Stimulated activated CD8-positive, alpha-beta memory T cell treated with anti-CD3 and anti-CD28 coated beads, Interleukin-15, amount 100 ng/mL, for 48 hours (primary cell): ENCODE results near the gene LPGAT1.

ENCODE experiments used
- DNase-seq, 2 donors: peaks; one replicate each; pipeline ENCODE4 v3.0.0-alpha.2; 2020; ENCODE audit warnings: low read depth in 2 of 2

The LPGAT1 gene

DNA sequence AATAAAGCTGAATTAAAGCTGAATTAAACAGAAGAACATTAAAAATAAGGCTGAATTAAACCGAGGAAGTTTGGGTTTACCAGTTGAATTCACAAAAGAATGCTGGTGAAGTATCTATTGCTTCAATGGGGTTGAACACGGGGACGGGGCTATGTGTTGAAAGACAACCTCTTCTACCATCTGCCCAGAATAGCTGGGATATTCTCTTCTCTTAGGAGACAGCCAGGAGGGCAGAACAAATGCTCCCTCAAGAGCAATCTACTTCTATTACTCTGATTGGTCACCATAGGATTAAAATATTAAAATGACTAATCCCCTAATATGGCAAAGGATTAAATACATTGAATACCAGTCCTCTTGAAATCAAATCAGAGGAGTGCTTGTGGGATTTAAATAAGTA, 68.4 kb downstream of the LPGAT1 start:
- DNase-seq: no peak

DNA sequence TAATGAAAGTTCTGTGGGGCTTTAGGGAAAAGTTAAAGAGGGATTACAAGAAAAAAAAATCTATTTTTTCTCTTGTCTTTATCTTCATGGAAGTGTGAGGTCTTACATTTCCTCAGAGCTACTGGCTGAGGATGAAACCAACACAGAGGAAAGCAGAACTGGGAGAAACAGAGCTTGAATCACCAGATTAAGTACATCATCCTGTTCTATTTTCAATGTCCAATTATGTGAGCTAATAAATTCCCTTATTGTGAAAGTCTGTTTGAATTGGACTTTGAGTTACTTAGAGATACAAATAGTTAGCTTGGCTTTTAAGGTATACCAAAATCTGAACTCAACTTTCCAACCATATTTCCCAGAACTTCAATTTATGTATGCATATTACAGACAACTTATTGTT, 69.2 kb downstream of the LPGAT1 start:
- no peak for DNase-seq

DNA sequence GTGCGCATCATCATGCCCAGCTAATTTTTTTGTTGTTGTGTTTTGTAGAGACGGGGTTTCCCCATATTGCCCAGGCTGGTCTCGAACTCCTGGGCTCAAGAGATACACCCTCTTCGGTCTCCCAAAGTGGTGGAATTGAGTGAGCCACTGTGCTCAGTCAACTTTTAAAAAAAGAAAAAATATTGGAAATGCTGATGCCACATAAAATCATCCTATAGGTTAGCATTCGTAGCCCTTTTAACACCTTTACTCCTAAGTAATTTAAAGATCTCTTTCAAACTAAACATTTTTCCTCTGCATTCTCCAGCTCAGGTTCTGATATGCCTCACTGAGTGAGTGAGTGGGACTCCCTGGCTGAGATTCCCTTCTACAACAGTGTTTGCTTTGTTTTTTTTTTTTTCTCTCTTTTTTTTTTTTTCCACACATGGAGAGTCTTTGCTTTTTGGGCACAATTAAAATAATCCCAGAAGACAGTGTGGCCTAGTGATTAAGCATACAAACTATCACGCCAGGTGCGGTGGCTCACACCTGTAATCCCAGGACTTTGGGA, 74.0 kb downstream of the LPGAT1 start:
- no peak for DNase-seq

DNA sequence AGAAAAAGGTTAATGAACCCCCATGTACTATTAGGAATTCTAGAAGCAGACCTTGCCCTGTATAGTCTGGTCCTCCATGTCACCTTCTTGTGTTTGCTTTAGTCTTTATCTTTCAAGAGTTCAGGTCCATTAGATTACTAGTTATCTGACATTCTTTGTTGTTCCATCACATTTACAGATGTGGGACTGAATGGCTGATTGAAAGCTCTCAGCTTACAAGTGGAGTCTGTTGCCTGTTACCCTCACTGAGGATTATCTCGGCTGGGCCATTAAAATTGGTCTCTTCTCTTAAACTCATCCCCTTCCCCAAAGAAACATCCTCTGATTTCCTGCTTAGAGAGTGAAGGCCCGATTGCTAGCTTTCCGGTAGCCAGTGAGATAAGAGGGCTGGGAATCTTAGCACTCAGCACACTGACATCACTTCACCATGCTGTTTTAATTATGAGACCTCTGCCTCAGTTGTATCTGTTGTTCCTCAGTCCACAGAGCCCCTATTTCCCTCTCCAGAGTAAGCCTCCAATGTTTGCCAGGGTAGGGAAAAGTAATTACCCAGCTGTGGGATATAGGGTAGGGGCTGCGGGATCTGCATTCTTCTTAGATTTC, 76.8 kb downstream of the LPGAT1 start:
- no peak for DNase-seq

DNA sequence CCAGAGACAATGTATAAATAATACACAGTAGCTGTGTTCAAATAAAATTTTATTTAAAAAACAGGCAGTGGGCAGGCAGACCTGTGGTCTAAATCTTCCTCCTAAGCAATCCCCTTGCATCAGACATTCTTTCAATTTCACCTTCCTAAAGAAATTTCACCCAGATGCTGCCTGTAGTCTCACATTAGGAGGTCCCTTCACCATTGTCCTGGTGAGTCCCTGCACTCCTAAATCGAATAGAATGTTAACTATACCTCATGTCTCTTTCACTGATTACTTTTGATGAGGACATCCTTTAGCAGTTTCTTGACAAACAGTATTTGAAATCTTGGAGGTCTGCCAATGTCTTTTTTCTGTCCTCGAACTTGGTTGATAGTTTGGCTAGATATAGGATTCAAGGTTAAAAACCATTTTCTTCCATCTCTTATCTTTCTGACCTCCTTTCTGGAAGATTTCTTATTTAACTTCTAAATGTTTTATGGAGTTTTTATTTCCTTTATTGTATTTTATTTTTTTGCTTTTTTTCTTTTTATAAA, 77.5 kb downstream of the LPGAT1 start:
- no peak for DNase-seq

DNA sequence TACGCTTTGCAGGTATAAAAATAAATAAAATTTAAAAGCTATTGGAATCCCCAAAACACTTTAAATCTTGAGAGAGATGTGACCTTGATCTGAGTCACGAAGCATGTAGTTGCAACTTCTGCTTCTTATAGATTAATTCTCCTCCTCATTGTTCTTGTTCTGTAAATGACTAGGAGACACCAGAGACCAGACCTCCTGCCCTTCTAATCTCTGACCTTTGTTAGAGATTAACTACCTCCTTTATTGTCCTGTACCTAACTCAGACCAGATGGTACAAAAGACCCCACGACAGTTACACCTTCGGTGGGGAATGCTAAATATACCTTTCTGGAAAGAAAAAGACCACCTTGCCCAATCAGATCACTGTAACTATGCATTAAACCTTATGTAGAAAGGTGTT, 78.2 kb downstream of the LPGAT1 start:
- no peak for DNase-seq

DNA sequence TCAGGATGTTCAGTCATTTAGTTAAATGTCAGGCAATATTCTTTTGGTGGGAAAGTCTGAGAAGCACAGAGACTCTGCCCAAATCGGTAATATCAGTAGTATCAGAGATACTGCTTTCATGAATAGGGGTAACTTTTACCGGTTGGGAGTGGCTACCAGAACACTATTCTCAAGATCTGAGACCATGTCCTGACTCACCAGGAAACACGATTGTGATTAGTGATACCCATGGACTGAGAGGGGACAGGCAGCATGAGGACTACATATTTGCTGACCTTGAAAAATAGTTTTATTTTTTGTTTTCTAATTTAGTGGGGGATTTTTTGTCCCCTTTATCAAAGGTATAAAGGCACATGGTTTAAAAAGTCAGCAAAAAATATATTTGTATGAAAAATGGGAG, 79.1 kb downstream of the LPGAT1 start:
- no peak for DNase-seq

DNA sequence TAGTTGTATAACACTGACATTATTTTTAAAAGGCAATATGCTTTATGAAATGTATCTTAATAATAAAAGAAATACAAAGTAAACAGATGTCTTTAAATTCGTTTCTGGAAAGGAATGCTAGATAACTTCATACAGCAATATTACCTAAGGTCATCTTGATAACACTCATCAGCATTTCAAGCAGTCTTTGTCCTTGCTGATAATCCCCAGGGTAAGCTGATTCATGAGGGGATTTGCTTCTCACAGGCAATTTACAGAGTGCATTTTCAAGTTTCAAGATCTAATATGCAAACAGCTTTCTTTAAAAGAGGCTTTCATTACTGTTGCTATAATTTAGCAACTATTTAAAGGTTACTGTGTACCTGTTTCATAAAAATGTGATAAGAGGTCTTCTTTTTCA, 80.0 kb downstream of the LPGAT1 start:
- no peak for DNase-seq

DNA sequence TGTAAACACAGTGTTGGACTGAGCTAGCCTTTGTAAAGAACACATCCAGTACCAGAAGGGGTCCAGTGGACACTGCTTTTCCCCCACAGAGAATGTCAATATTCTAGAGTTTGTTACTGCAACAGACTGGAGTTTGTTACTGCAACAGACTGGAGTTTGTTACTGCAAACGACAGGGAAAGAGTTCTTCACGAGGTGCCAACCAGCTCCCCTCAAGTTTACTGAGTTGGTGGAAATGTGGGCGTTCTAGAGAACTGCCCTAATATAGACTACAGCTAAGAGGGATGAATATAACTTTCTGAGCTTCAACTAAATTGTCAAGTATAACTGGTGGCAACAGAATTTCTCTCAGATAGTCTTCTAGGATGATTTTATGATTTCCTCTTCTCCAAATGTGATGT, 81.3 kb downstream of the LPGAT1 start:
- DNase-seq: no peak

DNA sequence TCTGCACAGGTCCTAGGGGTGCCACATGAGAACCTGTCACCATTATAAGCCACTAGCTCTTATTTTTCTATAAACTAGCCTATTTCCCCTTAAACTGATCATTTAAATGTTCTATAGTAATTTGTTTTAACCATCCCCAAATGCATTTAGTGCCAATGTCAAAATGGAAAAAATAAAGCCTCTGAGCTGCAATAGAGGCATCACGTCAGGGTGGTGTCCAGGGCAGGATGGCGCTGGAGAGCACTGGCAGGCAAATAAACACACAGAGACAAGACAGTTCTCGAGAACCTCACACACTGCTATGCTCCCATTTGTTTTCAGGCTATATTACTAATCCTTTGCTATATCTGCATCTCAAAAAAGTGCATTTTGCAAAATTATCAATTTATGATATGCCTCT, 81.8 kb downstream of the LPGAT1 start:
- DNase-seq: no peak

DNA sequence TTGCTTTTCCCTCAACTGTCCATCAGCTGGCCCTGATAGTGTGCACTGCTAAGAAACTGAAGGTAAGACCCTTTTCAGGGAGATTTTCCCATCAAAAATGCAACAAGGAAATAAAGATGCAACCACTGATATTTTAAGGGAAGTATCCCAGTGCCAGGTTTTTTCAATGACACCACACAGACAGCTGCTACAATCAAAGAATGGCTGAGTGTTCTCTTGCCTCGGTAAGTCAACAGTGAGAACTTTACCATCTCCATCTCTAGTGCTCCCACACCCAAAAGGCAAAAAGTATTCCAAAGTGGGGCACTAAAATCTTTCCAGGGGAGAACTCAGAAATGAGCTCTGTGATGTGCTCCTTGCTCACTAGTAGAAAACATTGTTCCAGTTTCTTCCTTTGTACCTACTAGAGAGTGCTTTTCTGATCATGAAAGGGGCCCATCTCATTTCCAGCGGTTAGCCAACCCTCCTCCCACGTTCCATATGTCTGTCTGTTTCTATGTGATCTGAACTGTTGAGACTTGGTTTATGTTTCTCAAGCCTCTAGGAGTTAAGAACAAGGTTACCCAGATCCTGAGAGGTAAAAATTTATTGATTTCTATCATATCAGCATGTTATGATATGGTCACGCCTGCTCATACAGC, 87.6 kb downstream of the LPGAT1 start:
- DNase-seq: no peak

DNA sequence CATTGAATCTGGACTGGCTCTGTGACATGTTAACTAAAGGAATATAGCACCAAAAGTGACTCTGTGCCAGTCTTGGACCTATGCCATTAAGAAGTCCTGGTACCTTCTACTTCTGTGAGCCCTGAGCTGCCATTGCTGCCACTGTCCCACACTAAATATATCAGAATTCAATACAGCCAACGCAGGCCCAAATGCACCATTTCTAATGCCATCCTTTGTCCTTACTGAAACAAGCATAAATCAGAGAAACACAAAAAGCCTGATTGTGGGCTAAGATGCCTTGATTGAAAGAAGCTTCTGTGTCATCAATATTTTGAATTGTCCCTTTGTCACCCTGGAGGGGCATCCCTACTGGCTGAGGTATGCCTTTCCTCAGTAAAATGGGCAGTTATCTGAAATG, 88.3 kb downstream of the LPGAT1 start:
- no peak for DNase-seq

DNA sequence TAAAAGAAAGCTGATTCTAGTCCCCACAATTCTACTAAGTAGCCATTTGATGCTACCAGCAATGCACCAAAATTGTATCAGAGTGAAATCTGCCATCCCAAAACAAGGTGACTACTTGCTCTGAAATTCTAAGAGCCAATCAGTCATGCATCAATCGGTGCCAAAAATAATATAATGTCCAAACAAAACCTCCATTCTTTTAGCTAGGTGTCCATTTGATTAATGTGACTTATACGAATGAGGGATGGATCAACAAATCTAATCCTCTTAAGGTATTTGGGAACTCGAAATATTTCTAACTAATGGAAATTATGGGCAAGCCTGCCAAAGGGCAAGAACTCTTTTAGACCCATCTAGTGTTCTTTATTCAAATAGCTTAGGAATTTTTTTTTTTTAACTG, 88.8 kb downstream of the LPGAT1 start:
- DNase-seq: no peak

DNA sequence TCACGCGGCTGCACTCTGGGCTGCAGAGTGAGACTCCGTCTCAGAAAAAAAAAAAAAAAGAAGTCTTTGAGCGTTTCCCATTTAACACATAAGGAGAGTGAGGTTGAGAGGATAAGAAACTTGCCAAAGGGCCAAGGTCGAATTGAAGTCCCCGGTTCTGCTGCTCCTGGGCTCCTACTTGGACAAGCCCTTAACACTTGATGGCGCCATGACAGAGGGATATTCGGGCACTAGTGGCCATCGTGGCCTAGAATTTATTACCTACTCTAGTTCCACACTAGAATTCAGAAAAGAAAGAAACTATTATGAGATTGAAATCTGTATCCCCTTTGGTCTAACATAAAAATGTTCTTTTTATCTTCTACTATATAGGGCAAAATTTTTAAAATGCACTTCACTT, 89.4 kb downstream of the LPGAT1 start:
- no peak for DNase-seq

DNA sequence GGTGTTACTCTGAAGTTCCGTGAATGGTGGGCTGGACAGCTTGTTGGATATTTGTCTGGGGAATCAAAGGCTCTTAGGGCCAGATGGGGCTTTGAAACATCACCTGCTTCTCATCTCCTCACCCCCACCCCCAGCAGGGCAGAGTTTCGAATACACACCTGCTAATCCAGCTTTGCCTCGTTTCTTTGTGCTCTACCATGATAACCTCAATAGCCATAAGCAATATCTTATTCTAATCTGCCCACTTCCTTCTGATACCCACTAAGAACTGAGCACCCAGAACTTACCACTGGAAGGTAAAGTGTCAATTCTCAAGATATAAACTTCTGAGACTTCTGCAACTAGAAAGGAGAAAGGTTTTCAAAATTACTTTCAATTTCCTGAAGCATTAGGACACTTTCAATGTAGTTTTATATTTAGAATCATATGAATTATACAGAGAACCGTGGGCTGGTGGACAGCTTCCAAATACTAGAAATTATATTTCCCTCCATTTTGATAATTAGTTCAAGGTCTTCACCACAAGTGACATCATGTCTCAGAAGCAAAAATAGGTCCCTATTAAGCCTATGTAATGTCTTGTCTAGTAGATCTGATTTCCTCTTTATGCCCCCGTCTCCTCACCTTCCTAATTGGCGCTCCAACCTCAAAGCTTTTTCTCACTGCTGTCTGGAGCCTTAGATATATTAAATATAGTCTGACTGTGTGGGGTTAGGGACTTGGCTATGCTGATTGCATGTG, 90.7 kb downstream of the LPGAT1 start:
- DNase-seq: no peak

DNA sequence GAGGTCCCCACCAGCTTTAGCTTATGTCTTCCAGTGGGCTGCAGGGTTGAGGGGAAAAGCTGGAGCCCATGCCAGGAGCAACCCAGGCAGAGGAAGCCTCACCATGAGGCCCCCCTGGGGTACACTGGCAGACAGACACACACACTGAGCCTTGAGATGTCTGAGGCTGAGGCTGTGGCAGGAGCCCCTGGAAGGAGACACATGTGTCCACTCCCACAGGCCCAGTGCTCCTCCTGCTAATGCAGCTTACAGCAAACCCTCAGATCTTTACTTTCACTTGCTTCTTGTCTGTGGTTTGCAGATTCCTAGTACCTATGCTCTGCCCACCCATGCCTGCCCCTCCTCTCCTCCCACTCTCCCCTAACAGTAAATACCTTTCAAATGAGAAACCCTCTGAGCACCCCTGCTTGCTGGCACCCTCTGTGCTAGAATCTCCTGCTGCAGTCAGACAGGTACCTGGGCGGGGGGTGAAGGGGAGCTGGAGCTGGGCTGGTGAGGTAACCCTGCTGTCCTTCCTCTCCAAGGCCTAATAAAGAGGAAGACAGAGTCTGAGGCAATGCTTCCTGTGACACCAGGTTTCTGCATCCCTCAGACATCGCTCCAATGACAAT, 91.8 kb downstream of the LPGAT1 start:
- peak; percentile 4 to 16 for DNase-seq

DNA sequence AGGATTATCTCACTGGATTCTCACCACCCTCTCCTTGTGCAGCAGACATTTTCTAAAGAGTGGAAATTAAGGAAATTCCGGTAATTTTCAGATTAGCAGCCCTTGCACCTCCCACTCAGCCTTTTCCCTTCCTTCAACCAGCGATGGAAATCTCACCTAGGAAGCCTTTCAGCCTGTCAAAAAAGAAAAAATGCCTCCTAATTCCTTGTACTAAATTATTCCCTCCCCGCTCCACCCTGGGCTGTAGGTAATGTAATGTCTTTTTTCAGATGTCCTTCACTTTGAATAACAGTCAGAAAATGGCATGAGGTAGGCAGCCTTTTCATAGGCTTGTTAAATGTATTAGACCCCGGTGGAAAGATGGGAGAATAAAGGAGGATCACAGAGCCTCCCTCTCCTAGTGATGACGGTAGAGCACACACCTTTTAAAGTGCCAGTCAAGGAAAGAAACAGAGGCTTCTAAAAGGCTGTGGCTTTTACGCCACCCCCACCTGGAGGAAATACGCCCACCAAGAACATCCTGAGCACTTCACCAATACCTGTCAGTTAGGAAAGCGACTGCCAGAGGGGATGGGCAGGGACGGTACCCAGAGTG, 92.4 kb downstream of the LPGAT1 start:
- no peak for DNase-seq

DNA sequence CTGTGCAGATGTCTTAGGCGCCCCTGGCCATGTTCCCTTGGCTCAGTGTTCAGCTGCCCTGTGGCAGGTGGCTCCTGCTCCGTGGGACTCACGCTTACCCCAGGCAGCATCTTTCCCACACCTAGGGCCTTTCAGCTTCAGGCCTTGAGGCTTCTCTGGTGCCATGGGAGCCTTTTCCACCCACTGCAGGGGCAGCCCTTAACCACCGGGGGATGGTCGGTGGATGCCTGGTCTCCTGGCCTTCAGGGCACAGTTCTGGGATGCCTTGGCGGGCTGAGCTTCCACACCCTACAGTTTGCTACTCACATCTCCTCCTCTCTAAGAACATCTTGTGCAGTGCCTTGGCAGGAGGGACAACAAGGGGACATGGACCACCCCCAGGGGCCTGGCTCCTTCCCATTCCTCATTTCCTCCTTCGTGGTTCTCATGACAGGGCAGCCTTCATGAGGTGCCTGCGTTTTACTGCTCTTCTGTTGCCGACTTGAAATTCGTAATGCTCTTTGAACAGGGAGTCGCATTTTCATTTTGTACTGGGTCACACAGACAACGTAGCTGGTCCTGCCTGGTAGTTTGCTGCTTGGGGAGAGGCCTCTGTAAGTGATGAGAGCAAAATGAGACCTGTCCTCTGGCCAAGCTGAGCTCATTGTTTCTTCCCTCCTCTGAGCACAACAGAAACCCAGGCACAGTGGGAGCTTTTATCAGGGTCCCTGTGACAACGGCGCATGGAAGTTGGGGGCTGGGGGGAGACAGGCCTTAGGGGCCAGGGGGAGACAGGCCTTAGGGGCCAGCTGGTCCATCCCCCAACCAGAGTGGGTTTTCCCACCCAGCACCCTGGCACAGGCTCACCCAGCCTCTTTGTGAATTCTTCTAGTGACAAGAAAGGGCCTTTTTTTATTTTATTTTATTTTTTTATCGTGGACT, 93.2 kb downstream of the LPGAT1 start:
- no peak for DNase-seq

DNA sequence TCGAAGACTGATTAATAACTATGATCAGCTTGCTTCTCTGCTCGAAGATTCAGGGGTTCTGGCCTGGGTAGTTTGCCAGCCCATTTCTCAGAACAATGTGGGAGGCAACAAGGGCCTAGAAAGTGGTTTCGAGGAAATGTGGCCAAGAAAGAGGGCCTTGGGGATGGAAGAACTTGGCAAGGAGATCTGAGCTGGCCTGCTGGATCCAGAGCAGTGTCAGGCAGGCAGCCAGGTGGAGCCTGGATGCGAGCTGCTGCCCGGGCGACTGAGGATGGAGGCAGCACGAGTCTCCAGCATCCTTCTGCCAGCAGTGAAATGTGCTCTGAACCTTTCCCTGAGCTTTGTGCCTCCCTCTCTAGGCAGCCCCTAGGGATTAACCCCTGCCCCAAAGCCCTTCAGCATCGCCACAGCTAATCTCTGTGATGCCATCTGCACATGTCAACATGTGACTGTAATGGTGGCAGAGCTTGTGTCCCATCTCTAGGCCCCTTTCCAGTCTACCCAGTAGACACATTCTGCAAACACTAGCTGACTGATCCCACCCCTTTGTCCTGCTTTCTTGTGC, 94.1 kb downstream of the LPGAT1 start:
- DNase-seq: no peak
